Epithelial cell of alveolus of lung (primary cell): ENCODE measurements around the gene TBC1D8B. TPM values are rescaled to one million over a fixed set of nuclear protein-coding genes. Genes with fewer than 3 reads are reported as not detected.

ENCODE experiments used
- total RNA-seq: library from RNA; depleted of rRNA; stranded (reverse); fragments of >200 nt; gene quantifications from 2 replicates; pipeline ENCODE4 v1.2.1, GENCODE V29; 2015

The TBC1D8B gene
- 9.3 and 10.0 TPM in 2 replicates for total RNA-seq

DNA sequence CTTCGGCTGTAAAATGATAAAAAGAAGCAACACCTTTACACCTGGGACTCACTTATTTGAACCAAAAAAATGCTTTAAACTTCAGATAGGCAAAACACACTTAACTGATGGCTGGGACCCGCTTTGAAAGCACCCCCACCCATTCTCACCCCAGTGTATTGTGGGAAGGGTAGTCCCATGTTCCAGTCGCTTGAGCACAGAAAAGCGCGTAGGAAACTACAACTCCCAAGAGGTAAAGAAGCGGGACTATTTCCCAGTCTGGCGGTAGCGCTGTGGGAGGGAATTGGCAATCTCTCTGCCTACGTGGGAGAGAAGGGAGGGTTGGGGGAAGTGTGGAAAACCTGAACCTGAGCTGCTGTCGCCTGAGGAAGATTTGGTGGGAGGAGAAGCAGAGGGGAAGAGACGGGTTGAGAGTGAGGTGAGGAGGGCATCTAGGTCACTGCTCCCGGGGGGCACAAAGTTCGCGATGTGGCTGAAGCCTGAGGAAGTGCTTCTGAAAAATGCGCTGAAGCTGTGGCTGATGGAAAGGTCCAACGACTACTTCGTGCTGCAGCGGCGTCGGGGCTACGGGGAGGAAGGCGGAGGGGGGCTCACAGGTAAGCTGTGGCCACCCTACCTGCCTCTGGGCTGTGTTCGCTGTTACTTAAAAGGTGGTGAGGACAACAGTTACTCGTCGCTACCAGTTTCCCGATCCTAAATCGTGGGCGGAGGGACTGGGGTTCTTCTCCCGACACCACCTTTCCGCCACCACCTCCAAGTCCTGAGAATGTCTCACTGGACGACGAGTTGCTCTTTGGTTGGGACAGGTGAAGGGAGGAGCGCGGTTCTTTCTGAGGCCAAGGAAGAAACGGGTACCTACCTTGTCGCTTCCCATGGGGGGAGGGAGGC is at the start of gene TBC1D8B:
TSS of gene TBC1D8B (plus strand) at position 286 of the 888 bp plus-strand sequence. CDS start at position 467, 181 bp downstream.

DNA sequence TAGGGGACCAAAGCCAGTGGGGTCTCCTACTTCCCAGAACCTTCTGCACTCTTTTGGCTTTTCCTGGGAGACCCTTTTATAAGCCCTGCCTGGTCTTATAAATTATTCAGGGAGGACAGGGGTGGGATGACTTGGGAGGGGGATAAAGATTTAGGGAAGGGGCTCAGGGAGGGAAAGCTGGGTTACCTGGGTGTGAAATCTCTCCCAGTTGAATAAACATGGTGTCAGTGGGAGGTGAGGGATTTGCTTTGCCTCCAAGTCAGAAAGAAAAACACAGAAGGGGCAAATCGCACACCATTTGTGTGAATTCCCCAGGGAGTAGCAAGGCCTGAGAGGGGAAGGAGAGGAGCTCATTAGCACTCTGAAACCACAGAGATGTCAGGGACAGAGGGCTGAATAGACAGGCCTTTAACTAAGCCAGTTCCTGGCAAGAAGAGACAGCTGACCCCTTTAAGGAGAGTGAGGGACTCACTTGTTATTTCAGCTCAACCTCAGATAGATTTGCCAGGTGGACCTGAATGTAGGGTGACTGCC is 100.9 kb downstream of the TBC1D8B start, which contains the start of gene RIPPLY1:
TSS of gene RIPPLY1 (minus strand) at position 51 of the 534 bp plus-strand sequence. CDS start 54 bp downstream, outside the sequence.

DNA sequence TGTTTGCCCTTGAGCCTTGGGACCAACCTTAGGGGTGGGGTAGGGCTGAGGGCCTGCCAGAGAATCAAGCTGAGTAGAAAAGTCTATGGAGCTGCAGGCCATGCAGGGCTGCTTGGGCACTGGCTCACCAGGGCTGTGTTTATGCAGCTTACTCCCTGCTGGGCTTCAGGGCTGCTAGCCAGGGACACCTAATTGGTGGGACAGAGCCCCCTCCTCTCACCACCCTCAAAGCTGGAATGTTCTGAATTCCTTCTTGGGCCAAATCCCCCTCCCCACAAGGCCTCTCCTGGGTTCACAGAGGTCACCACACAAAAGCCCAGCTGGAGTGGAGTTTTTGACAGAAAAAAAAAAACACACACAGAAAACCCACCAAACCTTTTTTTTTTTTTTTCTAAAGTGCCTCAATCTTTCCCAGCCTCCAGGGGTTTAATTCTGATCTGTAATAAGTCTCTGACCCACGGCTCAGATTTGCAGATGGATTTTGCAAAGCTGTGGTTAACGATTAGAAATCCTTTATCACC is 117.5 kb downstream of the TBC1D8B start, which contains the start of gene CLDN2:
TSS of gene CLDN2 (plus strand) at position 471 of the 521 bp plus-strand sequence. CDS start 7,827 bp downstream, outside the sequence.

Other genes starting within 250 kb of the TBC1D8B start
- gene RADX, start 190.7 kb upstream of the TBC1D8B start, total RNA-seq, result 1.8 and 2.7 TPM in 2 replicates
- 1.6 and 3.7 TPM in 2 replicates for gene RNF128, start 76.0 kb upstream of the TBC1D8B start, total RNA-seq
- gene RIPPLY1, start 100.7 kb downstream of the TBC1D8B start, total RNA-seq, result not detected in 2 replicates
- gene CLDN2, start 117.7 kb downstream of the TBC1D8B start, total RNA-seq, result not detected in 2 replicates
- gene MORC4, start 197.5 kb downstream of the TBC1D8B start, total RNA-seq, result 12.2 and 21.1 TPM in 2 replicates